ENCODE results near the gene TSHZ3.

TSHZ3 gene

DNA sequence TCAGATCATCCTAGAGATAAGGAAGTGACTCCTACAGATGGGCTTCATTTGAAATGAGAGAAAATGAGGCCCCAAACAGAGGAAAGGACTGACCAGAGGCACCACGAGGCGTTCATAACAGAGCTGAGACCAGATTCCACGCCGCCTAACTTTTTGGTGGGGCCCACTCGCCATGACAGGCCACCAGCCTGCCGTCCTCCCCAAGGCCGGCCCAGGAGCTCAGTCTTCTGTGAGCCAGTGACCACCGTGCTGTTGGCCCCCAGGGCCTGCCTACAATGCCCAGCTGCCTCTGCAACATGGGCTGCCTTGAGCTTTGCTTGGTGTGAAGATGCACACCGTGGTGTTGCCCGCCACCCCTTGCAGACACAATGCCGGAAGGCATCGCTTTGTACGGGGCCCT is 40.5 kb downstream of the TSHZ3 start:
- TF ChIP-seq, protein P1, sequence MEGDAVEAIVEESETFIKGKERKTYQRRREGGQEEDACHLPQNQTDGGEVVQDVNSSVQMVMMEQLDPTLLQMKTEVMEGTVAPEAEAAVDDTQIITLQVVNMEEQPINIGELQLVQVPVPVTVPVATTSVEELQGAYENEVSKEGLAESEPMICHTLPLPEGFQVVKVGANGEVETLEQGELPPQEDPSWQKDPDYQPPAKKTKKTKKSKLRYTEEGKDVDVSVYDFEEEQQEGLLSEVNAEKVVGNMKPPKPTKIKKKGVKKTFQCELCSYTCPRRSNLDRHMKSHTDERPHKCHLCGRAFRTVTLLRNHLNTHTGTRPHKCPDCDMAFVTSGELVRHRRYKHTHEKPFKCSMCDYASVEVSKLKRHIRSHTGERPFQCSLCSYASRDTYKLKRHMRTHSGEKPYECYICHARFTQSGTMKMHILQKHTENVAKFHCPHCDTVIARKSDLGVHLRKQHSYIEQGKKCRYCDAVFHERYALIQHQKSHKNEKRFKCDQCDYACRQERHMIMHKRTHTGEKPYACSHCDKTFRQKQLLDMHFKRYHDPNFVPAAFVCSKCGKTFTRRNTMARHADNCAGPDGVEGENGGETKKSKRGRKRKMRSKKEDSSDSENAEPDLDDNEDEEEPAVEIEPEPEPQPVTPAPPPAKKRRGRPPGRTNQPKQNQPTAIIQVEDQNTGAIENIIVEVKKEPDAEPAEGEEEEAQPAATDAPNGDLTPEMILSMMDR (IDR thresholded peaks at IDR 0.05) = no peak

DNA sequence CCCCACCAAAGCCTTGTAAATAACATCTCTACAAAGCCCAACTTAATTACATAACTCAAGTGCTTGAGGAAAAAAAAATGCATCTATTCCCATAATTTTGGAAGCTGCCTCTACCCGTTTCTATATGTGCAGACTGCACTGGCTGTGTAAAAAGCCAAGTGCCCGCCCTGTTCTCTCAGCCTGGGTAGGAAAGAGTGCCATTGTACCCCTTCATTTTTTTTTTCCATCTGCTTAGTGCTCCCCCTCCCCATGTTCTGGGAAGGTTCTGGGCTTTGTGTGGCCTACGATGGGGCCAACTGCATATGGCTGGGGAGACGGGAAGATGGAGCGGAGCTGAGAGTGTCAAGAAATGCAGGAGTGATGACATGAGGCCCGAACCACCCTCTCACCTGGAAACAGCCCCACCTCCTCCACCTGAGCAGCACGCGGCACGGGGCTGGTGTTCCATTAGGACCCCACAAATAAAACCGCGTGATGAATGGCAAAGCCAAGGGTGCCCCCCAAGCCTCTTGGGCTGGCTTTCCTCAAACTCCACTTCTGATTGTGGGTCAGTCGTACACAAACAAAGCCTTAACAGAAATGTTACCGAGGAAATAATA is 42.1 kb downstream of the TSHZ3 start:
- TF ChIP-seq, protein P1 (IDR thresholded peaks at IDR 0.05) = no peak

- TF ChIP-seq, protein P1 (IDR thresholded peaks at IDR 0.05) = no peak
These were observed 43.1 kb downstream of the TSHZ3 start for GRCh38 chr19:31306006-31306753.

DNA sequence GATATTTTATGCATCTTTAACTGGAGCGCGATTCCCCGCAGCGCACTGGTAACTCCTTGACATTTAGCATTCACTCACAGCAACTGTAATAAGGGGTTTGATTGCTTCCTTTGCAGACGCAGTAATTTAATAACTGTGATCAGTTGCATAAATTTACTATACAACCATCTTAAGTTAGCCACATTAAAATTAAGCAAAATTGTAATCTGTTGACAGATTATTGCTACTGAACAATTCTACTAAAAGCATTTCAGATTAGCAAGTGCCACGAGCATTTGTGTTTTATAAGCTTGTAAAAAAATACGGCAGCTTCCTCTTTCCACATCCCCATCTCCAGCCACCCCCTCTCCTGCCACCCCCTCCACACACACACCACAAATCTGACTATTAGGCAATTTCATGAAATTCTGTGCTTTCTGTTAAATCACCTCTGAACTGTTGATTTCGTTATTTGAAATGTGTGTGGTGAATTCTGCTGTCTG is 44.4 kb downstream of the TSHZ3 start:
- TF ChIP-seq, protein P1 (IDR thresholded peaks at IDR 0.05) = no peak

GRCh38 chr19:31303262-31303815 is 45.9 kb downstream of the TSHZ3 start:
- TF ChIP-seq, protein P1 (IDR thresholded peaks at IDR 0.05) = no peak

- TF ChIP-seq, protein P1 (IDR thresholded peaks at IDR 0.05) = no peak
These were observed 47.8 kb downstream of the TSHZ3 start for GRCh38 chr19:31301306-31301980.

DNA sequence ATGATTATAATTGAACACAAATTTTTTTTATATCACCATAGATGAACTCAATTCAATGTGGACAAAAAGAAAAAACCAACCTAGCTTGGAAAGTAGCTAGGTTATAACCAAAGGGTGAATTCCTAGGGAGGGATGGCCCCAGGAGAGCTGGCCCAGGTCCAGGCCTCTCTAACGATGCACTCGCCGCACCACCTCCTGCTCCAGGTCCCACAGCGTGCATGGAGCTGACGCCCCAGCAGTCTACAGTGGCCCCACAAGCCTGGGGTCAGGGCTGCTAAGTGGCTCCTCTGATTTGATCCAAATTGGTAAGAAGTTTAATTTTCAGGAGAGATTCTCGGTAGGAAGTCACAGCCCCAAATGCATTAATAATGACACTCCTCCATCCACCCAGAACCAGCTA is 48.8 kb downstream of the TSHZ3 start:
- TF ChIP-seq, protein P1 (IDR thresholded peaks at IDR 0.05) = no peak
